ENCODE data around the gene PAX2.

PAX2 gene

GRCh38 chr10:100791369-100792058 is 46.1 kb downstream of the PAX2 start:
- DNase-seq (ENCODE audit: low read depth in 2 of 2), result no peak

GRCh38 chr10:100792574-100792973 is 47.2 kb downstream of the PAX2 start:
- DNase-seq (ENCODE audit: low read depth in 2 of 2), result no peak

DNA sequence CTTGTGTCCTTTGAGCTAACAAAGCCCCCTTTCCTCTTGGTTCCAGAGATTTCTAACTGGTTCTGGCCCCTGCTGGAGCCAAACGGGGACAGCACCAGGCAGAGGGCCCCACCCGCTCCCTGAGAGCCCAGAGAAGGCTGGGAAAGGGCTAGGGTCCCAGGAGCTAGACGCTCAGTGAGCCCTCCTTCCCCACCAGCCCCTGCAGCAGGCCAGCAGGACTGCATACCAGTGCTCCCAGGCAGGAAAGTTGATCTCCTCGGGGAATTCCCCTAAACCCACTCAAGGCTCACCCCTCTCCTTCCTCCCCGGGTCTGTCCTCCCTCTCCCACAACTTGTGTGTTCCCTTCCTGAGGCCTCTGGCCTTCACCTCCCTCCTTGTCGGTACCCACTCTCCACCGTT is 47.7 kb downstream of the PAX2 start:
- no peak for DNase-seq (ENCODE audit: low read depth in 2 of 2)

GRCh38 chr10:100799881-100800280 is 54.5 kb downstream of the PAX2 start:
- no peak for DNase-seq (ENCODE audit: low read depth in 2 of 2)

- no peak for DNase-seq (ENCODE audit: low read depth in 2 of 2)
Measured at GRCh38 chr10:100800931-100801330, 55.5 kb downstream of the PAX2 start.

DNA sequence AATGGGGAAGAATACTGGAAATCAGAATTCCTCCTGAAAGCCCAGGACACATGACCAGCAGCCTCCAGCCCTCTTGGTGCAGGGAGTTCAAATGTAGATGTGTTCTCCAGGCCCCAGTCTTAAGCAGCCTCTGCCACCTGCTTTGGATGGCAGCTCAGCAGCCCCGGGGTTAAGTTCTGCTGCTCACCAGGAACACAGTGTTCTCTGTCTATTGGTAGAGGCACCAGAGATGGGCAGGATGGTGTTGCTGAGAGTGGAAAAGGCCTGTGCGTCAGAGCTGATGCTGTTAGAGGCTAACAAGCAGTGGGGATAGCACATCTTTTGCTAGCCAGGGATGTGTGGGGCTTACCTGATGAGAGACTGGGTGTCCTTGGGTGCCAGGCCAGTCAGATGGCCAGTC is 56.8 kb downstream of the PAX2 start:
- no peak for DNase-seq (ENCODE audit: low read depth in 2 of 2)

- no peak for DNase-seq (ENCODE audit: low read depth in 2 of 2)
Measured at GRCh38 chr10:100802607-100803006, 57.2 kb downstream of the PAX2 start.

GRCh38 chr10:100803492-100803891 is 58.1 kb downstream of the PAX2 start:
- no peak for DNase-seq (ENCODE audit: low read depth in 2 of 2)

GRCh38 chr10:100803908-100804307 is 58.5 kb downstream of the PAX2 start:
- no peak for DNase-seq (ENCODE audit: low read depth in 2 of 2)

DNA sequence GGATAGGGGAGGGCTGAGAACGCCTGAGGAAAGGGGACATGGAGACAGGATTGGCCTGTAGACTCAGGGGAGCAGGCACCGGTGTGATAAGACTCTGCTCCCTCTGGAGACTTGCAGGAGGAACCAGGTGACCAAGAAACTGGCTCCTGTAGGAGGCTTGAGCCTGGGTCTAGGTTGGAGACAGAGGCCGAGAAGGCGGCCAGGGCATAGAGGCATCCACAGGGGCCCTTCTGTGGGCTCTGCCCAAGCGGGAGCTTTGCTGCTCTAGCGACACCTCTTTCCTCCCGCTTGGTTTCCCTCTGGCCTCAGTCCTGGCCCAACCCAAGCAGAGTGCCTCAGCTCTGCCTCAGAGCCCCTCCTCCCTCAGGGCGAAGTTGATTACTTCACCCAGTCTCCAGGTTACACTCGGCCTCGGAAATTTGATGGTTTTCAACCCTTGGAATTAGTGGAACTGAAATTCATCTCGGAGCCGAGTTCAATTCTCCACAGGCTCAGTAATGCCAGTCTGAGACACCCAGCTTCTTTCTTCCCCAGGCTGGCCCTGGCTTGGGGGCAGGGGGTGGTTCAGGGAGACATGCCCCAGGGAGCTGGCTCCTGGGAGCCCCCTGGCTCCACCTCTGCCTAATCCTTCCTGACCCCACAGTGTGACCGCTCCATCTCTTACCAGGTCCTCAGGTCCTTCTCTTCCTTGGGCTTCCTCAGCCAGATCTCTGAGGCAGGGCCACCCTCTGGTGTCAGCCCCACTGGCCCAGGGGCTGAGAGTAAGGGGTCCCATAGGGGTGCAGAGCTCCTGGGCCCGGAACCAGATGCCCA is 60.4 kb downstream of the PAX2 start:
- DNase-seq (ENCODE audit: low read depth in 2 of 2), result no peak

DNA sequence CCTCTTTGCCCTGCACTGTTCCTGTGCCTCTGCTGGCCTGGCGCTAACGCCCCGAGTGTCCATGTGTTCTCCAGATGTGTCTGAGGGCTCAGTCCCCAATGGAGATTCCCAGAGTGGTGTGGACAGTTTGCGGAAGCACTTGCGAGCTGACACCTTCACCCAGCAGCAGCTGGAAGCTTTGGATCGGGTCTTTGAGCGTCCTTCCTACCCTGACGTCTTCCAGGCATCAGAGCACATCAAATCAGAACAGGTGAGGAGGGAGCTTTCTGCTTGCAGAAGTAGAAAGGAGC is 60.9 kb downstream of the PAX2 start:
- DNase-seq (ENCODE audit: low read depth in 2 of 2), result no peak

- no peak for DNase-seq (ENCODE audit: low read depth in 2 of 2)
Measured at GRCh38 chr10:100807241-100807951, 62.0 kb downstream of the PAX2 start.

DNA sequence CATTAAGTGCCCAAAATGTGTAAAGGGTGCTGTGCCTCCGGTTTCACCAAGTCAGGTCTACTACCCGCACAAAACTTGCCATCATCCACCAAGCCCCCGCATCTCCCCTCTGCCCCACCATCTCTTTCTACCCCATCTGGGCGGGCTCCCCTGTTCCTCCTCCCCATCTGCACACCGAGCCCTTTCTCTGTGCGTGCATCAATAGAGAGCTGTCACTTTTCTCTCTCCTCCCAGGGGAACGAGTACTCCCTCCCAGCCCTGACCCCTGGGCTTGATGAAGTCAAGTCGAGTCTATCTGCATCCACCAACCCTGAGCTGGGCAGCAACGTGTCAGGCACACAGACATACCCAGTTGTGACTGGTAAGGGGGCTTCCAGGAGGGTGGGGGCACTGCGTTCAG is 63.5 kb downstream of the PAX2 start:
- no peak for DNase-seq (ENCODE audit: low read depth in 2 of 2)

DNA sequence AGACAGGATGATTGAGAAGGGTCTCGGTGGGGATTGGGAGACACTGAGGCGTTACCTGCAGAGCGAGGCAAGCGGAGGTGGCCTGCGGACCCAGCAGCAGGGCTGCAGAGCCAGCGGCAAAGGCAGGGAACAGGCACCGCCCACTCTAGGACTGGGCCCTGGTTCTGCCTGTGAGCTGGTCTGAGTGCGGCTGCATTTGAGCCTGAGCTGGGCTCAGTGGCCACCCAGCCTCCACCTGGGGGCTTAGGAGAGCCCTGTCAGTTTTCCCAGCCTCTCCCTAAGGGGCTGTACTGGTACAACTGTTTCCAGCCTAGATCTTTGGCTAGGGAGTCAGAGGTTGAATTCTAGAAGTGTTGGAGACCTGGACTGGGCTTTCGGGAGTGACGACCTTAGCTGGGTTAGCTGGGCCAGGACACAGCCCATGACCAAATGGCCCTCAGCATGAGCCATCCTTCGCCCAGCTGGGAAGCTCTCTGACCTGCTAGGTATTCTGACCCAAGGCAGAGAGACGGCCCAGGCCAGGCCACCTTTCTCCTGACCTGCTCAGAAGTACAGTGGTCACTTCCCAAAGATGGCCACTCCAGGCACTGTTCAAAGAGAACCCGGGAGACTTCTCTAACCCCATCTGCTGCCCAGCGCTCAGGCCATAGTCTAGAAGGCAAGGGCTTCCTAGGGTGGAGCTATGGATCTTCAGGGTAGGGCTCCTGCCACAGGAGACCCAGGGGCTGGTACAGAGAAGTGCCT is 64.9 kb downstream of the PAX2 start:
- no peak for DNase-seq (ENCODE audit: low read depth in 2 of 2)

DNA sequence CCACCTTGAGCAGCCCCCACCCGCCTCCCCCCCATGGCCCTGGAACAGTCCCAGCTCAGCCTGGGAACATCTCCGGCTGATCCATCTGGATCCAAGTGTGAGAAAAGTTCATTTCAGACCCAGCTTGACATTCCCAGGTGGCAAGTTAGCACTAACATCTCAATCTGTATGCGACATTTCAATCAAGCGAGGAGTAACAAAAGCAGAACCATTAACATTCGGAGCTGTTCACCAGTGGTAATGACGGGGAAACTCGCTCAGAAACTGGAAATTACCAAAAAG is 65.4 kb downstream of the PAX2 start:
- DNase-seq (ENCODE audit: low read depth in 2 of 2), result no peak

DNA sequence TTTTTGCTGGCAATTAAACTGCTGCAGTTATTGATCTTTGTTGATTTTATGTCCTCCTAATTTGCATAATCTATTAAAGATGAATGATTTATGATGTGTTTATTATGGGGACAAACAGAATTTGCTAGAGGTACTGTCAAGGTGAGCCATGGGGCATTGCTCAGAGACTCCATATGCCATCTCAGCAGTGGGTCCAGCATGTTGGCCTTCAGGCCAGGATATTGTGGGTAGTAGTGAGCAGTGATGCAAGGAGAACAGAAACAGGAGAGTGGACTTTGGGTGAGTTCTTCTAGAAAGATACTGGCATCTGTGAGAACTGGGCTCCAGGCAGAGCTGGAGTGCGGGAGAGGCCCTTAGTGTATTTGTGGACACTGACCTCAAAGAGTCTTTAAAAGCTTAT is 65.9 kb downstream of the PAX2 start:
- DNase-seq (ENCODE audit: low read depth in 2 of 2), result no peak

DNA sequence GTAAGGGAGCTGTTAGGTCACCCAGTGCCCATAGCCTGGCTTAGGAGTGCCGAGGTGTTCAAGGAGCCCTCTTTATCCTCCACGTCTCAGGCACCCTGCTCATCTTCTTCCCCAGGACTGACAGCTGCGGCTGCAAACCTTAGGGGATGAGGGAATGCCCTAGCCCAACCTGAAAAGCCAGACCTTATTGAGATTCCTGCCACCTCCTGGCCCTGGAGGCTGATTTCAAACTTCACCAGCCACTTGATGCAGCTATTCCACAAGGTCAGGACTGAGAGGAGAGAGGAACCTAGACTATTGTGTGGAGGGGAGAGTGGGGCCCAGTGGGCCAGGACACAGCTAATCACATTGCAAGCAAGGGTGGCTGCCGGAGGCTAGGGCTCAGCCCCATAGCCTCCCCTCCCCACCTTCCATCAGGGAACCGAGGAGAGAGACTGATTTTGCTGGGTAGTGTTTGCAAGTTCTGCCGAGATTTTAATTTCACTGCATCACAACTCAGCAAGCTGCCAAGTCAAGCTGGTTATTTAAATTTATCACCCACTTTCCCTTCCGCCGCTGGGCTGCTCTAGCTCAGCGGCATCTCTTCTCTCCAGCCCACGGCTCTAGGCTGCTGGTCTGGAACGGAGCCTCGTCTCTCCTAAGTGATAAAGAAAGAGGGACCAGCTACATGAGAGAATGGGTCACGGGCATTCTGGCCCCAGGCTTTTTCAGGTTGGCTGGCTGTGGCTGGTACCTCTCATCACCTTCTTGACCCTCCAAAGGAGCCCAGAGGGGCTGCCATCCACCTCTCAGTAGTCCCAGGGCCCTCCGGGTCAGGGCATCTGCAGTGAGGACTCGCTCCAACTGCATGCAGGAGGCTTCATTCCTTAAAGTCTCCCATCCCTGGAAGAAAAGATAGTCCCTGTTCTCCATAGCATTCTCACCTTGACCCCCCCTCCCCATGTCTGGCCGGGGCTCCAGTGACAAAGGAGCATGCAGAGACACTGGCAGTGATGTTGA is 66.7 kb downstream of the PAX2 start:
- DNase-seq (ENCODE audit: low read depth in 2 of 2), result no peak

DNA sequence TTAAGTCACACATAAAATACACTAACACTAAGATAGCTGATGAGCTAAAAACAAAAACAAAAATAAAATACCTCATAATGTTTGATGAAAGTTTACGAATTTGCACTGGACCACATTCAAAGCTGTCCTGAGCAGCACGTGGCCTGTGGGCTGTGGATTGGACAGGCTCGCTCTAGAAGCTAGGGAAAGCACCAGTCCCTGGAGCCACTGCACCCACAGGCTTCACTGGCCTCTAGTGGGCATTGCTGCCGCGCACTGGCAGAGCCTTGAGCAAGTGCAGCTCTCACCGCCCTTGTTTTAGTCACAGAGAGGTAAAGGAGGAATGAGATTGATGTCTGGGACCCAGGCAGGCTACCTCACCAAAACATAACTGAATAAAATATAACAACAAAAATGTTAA is 67.6 kb downstream of the PAX2 start:
- DNase-seq (ENCODE audit: low read depth in 2 of 2), result no peak

GRCh38 chr10:100814751-100815474 is 69.5 kb downstream of the PAX2 start:
- DNase-seq (ENCODE audit: low read depth in 2 of 2), result no peak

DNA sequence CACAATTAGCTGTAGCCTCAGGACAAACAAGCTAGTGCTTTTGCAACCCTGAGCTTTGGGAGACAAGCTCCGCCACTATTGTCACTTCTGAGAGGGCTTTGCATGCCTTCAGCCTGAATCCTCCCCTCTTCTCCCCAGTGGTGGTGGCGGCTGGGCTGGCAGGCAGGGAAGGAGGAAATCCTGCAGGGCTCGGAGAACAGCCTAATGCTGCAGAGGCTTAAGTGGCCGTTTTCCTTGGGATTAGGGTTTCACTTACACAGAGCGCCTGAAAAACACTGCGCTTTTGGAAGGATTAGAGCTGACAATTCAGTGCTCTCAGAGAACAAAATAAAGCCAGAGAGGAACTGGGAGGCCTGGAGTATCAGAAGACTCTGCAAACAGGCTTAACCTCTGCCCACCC is 71.3 kb downstream of the PAX2 start:
- no peak for DNase-seq (ENCODE audit: low read depth in 2 of 2)

Measured in activated CD8-positive, alpha-beta memory T cell treated with anti-CD3 and anti-CD28 coated beads for 4 hours (primary cell).